Large intestine (tissue), 1 donor: Measurements from ENCODE around the gene CAPN8. TPM values are rescaled to one million over a fixed set of nuclear protein-coding genes. Genes with fewer than 3 reads are reported as not detected.

Source experiments
- polyA plus RNA-seq: library from polyadenylated mRNA; unstranded; fragments of 120-200 nt; gene quantifications from one replicate; pipeline ENCODE4 v1.2.1, GENCODE V29; 2013

Gene CAPN8
- polyA plus RNA-seq, 1 donor: 8.7 TPM

Other genes with a start within 250 kb of the CAPN8 start
- 71.3 TPM for gene CAPN2, start 46.8 kb upstream of the CAPN8 start, polyA plus RNA-seq
- 25.5 TPM for gene TP53BP2, start 180.2 kb upstream of the CAPN8 start, polyA plus RNA-seq